HG02623 (cell line): ENCODE data around the gene EYA3.

Experiments used
- ATAC-seq: cut with Tn5 transposase; IDR thresholded peaks from one replicate; pipeline ENCODE4 v1.9.1; 2021; ENCODE audit warnings: moderate library complexity; ENCODE audit not compliant: unreplicated experiment

EYA3 gene

DNA sequence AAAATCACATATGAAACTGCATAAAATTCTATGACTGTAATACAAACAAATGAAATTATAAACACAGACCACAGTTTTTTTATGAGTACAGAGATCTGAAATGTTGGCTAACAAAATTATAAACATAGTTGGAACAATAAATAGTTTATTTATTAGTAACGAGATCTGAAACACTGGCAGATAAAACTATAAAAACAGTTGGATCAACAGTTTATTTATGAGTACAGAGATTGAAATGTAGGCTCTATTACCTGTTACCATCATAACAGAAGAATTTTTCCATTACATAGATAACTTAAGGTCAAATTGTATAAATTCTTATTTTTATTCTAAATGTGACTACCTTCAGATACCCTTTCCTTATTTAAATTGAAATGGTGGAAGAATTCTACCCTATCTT lies 14.5 kb downstream of the EYA3 start:
- ATAC-seq: no peak

DNA sequence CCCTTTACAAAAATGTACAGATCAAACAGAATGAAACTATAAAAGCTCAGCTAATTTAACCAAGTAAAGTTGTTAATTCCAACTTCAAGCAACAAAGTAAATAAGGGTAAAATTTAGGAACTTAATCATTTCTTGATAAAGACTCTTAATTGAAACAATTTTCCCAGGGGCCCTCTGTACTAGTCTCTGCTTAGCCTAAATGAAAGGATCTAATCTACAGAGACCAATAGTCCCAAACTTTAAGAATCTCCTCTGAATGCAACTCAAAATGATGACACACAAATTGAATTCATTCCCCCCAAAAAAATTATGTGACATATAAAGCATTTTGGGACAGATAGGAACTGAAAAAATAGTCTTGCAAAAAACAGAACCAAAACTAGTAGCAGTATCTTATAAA lies 16.6 kb downstream of the EYA3 start:
- no peak for ATAC-seq

DNA sequence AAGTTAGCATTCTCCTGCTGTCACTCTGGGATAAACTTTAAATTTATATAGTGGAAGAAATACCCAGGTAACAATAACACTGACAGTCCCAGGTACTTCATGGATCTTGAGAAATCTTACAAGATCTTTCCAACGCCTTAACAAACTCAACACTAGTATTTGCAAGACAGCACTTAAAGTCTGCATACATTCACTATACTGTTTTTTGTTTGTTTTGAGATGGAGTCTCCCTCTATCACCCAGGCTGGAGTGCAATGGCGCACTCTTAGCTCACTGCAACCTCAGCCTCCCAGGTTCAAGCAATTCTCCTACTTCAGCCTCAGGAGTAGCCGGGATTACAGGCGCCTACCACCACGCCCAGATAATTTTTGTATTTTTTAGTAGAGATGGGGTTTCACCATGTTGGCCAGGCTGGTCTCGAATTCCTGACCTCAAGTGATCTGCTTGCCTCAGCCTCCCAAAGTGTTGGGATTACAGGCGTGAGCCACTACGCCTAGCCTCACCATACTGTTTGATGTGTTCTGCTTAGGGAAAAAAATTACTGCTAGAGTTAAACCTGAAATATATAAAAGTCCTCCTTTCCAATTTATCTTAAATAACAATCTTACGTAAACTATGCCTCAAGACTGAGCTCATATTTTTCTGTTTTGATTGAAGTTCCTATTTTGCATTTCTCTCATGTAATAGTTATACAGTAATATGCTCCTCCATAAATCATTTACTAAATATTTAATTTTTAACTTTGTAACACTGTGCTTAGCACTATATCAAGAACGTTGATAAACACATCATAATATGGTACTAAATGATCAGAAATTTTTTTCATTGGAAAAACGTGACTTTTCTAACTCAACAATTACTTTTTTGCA lies 17.5 kb downstream of the EYA3 start:
- no peak for ATAC-seq

DNA sequence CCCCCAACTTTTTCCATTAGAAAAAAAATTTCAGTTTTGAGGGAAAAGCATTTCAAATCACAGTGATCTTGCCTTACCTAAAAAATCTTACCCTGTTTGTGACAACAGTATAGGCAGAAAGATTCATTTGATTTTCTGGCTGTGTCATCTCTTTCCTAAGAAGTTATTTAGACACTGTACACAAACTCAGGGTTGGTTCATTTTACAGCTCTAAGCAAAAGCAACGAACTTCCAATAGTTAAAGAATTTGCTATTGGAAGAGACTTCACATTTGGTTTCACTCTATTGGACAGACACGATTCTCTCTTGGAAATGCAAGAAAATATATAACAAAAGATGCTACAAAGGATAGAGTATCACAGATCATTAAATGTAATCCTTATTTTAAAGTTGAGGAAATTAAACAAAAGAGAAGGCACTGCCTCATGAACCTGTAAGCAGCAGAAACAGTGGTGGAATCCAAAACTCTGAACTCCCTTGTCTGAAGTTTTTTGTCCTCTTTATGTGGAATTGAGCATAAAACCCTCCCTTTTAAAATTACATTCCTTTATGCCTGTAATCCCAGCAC lies 20.8 kb downstream of the EYA3 start:
- ATAC-seq: no peak

DNA sequence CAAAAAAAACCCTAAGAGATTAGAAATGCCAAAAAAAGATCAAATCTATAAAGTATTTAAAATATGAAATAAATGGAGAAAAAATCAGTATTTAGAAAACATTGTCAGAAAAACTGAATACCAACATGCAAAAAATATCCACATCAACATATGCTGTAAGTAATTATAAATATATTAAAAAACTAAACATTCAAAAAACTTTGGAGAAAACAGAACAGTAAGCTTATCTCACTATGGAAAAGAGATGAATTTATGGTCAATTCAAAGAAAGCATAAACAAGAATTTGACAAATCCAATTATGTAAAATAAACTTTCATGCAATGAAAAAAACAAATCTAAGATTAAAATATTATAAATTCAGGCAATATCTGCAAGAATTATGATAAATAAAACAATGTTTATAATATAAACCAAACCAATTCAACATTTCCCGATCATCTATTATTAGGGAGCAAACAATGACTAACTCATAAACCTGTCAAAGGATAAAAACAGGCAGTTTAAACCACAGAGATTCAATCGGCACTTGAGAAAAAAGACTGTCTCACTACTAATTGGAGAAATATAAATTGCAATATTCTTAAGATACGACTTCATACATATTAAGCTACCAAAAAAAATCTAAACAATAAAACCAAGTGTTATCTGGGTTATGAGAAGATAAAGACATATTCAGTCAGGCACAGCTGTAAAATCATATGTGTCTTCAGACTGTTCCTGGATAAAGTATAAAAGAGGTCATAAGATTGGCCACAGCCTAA lies 21.8 kb downstream of the EYA3 start:
- ATAC-seq: no peak

DNA sequence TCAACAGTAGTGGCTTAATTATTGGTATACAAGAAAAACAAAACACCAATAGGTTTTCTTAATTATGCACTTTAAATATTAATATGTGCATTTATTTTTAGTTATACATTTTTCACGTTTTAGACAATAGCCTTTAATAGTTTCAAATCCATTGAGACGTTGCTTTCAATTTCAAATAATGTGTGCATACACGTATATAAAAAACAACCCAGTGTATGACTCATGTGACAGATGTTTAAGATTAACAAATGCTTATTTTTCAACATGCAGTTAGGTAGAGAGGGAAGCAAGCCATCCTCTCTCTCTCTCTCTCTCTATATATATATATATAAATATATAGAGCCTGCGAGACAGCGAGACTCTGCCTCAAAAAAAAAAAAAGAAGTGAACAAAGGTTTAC lies 24.3 kb downstream of the EYA3 start:
- ATAC-seq: no peak

DNA sequence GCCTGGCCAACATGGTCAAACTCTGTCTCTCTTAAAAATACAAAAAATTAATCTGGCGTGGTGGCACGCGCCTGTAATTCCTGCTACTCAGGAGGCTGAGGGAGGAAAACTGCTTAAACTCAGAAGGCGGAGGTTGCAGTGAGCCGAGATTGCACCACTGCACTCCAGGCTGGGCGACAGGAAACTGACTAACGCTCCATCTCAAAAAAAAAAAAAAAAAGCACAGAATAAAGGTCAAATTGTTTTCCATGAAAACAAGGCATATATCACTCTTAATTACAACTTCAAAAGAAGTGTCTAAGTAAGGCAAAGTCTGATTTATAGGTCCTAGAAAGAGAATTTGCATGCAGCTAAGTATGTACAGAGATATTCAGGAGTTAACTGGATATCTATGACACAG lies 25.6 kb downstream of the EYA3 start:
- no peak for ATAC-seq

DNA sequence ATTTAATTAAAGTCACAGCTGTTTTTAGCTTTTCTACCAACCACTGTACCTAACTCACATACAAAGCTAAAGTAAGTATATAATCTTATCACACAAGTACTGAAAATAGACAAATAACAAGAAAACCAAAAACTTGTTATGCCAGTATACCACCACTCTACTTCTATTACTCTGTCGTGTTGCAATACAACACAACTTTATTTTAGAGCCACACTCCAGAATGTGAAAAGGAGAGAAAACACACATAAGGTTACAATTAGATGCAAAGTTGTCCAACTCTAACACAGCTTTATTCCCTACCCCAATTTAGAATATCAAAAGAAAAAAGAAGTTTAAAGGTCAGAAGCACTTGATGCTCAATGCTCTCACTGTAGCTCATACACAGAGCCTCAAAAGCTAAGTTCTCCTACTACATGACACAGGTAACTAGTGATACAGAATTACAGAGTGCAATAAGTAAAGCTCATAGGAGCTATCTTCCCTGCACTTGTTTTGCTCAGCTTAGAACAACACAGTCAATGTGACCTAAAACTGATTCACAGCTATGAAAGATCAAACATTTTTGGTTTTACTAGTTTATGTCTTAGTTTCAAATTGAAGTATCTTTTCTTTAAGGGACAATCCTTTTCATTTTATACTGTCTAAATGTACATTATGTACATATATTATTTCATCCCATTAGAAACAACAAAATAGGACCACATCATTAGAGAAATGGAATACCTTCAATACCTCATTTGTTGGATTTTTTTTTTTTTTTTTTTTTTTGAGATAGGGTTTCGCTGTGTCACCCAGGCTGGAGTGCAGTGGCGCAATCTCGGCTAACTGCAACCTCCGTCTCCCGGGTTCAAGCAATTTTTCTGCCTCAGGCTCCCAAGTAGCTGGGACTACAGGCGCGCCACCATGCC lies 29.2 kb downstream of the EYA3 start:
- ATAC-seq: no peak

DNA sequence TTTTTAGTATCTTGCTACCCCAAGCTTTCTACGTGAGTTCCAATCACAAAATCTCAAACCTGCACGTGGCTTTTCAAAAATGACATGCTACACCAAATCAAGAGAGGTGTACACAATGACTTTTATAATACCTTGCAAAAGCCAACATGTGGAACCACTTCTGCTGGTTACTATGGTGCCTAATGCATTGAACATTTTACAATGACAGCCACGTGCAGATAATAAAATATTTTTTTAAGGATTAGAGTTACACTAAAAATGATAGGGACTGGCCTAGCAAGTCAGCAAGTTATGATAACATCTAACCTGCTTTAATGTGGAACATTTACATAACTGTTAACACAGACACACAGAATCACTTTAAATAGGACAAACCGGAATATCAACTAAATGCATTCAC lies 30.2 kb downstream of the EYA3 start:
- ATAC-seq: no peak

DNA sequence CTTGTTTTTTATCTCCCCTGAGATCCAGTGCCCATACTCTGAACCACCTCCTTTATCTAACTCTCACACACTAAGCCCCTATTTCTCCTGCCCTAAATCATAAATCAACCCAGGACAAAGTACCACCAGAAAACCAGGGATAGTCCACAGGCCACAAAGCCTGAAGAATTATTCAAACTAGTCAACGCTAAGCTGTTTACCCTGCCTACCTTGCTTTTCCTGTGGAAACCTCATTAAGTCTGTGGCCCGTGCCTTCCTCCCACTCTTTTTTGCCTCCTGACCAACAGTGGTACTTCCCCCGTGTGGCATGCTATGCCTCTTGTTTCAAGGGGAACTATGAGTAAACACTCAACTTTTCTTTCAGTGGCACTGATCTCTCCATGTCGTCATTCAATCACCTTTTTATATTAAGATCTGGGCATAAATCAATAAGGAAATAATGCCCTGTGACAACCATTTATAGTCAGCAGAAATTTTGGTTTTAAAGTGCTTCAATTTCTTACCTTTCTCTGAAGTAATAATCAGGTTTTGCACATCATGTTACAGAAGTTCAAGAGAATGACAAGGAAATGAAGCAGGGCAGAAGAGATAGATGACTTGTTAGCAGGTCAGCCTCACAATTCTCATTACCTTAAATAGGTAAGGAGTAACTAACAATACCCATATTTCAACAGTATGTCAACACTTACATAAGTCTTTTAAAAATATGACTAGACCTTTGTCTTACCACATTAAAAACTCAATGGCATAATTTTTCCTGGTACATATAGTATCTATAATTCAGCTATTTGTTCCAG lies 32.1 kb downstream of the EYA3 start:
- ATAC-seq: no peak

DNA sequence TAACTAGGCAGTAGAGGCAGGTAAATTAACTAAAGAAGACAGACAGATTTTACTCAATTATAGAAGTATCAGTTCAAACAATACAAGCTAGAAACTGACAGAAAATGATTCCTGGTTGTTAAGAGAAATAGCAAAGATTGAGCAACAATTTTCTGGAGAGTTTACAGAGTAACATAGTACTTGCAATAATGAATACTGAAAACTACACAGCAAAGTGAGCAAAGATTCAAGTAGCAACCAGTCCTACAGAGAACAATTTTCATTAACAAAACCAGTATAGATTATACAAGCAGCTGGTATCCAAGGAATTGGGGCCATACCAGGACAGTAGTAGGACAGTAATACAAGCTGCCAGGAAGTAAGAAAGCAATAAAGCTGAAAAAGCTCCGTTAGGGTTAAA lies 37.6 kb downstream of the EYA3 start:
- ATAC-seq: no peak

DNA sequence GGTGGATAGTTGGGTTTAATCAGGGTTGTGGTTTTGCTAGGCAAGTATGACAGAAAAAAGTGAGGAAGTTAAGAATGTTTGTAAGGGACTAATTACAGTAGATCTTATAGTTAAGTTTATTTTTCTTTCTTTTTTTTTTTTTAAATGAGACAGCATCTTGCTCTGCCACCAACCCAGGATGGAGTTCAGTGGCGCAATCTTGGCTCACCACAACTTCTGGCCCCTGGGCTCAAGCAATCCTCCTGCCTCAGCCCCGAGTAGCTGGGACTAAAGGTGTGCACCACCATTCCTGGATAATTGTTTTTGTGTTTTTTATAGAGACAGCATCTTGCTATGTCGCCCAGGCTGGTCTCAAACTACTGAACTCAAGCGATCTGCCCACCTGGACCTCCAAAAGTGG lies 41.7 kb downstream of the EYA3 start:
- no peak for ATAC-seq

DNA sequence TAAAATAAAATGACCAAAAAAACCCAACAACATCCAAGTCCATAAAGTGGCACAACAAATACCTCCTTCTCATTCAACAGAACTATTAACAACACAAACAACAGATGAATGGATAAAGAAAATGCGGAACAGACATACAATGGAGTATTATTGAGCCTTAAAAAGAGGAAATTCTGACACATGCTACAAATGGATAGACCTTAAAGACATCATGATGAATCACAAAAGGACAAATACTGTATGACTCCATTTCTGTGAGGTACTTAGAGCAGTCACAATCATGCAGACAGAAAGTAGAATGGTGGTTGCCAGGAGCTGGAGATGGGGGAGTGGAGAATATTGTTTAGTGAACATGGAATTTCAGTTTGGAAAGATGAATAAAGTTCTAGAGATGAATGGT lies 42.6 kb downstream of the EYA3 start:
- no peak for ATAC-seq

DNA sequence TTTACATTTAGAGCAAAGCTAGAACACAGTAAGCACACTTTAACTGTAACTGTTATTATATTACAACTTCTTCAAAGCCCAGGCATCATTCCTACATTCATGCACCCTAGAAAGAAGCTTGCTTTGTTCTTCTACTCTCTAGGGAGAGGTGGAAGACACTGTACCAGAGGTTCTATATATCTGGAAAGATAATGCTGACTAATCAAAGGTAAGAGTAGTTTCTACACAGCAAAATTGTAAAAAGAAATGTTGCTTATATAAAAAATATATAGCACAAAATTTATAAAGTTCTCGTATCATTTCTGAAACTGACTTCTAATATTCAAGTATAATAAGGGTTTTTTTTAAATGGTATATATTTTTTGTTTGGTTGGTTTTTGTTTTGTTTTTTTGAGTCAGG lies 44.0 kb downstream of the EYA3 start:
- ATAC-seq: no peak

DNA sequence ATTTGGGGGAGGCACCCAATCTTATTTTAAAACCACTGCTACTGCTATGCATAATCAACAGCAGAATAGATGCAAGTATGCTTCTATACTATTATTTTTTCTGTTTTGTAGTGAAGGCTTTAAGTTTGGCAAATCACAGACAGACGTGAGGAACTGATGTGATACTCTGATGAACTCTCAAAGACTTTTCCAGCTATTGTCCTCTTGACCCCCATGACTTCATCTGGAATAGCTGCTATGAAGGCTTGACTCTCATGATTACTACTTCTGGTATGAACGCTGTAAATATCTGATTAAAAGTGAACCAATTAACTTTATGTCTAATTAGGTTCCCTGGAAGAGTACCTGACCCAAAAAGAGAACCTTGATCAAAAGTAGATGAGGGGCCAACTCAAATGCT lies 49.1 kb downstream of the EYA3 start:
- no peak for ATAC-seq

DNA sequence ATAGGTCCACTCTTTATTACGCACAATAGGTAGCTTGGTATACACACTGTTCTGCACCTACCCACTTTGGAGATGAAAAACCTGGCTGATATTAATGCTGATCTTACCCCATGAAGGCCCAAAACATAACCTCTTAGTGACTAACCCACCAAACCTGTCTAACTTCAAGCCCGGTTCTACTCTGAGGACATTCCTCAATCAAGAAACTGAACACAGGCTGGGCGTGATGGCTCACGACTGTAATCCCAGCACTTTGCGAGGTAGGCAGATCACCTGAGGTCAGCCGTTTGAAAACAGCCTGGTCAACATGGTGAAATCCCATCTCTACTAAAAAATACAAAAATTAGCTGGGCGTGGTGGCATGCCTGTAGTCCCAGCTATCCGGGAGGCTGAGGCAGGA lies 50.5 kb downstream of the EYA3 start:
- ATAC-seq: no peak

DNA sequence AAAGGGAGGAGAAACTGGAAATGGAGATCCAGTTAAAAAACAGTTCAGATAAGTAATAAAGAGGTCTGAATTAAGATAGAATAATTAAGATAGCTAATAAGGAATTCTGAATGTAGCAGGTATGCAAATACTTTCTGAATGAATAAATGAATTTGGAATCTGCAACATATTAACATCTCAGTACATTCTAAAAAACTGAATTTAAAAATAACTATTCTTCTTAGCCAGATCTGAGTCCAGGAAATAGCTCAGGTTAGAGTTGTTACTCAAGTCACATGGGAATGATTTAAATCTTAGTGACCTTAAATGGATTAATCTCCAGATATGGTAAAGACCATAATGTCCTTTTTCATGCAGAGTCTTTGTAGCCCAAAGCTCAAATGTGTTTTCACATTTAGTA lies 51.2 kb downstream of the EYA3 start:
- no peak for ATAC-seq

DNA sequence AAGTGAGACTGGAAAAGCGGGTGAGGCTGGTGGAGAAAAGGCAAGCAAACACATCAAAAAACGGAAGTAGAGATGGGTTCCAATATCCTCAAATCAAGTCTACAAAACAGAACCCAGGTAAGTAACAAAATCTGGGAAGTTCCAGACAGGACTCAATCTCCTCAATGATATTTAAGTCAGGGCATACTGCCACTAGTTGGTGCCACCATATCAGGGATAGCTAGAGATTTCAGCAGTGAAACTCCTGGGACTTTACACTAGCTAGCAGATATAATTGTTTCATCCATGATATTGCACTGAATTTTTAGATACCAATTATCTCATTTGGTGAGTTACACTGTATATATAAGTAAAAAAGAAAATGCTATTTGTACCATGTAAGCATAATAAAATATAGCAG lies 52.0 kb downstream of the EYA3 start:
- ATAC-seq: no peak

DNA sequence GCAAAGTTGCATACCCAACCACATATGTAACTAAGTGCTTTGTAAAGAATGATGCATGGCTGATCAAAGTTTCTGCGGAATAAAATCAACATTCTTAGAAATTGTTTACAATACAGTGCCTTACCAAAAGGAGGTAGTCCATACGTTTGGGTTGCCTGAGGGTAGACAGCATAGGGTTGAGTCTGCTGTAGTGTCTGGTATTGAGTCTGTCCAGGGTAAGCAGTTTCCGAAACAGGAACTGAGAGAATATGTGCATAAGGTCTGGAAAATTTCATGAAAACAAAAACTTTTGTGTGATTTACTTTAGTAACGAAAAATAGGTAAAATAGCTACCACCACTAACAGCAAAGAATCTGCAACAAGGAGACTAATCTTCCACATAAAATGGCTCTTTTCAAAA lies 53.0 kb downstream of the EYA3 start:
- ATAC-seq: no peak

DNA sequence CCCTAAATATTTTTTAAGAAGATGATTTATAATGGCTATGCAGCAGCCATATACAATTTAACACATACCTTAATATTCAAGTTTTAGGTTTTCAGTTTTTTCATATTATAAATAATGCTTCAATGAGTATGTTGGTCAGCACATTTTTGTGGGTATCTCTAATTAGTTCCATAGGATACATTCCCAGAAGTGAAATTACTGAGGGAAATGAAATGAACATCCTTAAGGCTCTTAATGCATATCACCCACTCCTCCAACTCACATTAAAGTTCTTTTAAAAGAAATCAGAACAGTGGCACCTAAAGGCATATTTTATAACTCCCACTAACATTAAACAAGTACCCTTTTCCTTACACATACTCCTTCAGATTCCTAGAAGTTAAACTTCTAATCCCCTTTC lies 56.1 kb downstream of the EYA3 start:
- no peak for ATAC-seq
